Activated CD8-positive, alpha-beta memory T cell treated with anti-CD3 and anti-CD28 coated beads, Interleukin-2, amount 50 U/mL, for 24 hours (primary cell): ENCODE measurements around the gene PPP2R5C.
"Not testable (repeated sequence)": the region's sequence is repeated elsewhere in the genome, so short reads cannot be mapped to it uniquely, and the experiment has no call there.

ENCODE experiments used
- DNase-seq: peaks from one replicate; pipeline ENCODE4 v3.0.0-alpha.2; 2020; ENCODE audit errors: extremely low read depth

PPP2R5C gene

DNA sequence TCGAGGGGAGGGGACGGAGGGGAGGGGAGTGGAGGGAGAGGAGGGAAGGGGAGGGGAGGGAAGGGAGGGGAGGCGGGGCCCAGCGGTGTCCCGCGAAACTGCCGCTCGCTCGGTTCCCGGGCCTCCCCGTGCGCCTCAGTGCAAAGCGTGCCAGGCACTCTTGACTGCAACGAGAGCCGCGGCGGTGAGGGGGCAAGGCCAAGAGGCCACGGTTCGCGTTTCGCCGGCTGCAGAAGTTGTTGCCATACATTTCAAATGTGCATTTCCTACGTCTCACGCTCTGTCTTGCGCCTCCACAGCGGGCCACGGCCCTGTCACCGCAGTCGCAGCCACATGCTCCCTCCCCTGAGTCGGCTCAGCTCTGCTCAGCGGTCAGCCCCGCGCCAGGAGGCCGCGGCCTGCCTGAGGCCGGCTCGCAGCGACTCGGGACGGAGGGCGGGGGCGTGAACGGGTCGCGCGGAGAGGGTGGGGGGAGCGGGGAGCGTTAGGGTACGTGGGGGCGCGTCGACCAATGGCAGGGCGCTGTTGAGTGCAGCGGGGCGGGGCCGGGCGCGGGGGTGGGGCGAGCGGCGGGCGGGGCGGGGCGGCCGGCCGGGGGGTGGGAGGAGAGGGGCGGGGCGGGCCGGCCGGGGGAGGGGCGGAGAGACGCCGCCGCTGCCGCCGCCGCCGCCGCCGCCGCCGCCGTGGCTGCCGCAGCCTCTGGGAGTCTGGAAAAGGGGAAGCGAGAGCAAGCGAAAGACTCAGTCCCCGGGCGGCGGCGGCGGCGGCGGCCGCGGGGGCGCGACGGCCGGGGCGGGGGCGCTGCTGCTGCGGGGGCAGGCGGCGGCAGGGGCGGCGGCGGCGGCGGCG lies at the start of gene PPP2R5C:
PPP2R5C (plus strand) TSS at position 678 of the 849 bp plus-strand sequence. CDS start 185 bp downstream, outside the sequence.
- DNase-seq, result peak; percentile 49

DNA sequence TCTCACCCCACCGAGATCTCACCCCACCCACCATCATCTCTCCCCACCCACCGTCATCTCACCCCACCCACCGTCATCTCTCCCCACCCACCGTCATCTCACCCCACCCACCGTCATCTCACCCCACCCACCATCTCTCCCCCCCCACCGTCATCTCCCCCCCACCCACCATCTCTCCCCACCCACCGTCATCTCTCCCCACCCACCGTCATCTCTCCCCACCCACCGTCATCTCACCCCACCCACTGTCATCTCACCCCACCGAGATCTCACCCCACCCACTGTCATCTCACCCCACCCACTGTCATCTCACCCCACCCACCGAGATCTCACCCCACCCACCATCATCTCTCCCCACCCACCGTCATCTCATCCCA lies 49.7 kb upstream of the PPP2R5C start:
- not testable (repeated sequence) for DNase-seq

DNA sequence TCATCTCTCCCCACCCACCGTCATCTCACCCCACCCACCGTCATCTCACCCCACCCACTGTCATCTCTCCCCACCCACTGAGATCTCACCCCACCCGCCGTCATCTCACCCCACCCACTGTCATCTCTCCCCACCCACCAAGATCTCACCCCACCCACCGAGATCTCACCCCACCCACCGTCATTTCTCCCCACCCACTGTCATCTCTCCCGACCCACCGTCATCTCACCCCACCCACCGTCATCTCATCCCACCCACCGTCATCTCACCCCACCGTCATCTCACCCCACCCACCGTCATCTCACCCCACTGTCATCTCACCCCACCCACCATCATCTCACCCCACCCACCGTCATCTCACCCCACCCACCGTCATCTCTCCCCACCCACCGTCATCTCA lies 49.2 kb upstream of the PPP2R5C start:
- not testable (repeated sequence) for DNase-seq

DNA sequence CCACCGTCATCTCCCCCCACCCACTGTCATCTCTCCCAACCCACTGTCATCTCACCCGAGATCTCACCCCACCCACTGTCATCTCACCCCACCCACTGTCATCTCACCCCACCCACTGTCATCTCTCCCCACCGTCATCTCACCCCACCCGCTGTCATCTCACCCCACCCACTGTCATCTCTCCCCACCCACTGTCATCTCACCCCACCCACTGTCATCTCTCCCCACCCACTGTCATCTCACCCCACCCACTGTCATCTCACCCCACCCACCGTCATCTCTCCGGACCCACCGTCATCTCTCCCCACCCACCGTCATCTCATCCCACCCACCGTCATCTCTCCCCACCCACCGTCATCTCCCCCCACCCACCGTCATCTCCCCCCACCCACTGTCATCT lies 48.4 kb upstream of the PPP2R5C start:
- not testable (repeated sequence) for DNase-seq

DNA sequence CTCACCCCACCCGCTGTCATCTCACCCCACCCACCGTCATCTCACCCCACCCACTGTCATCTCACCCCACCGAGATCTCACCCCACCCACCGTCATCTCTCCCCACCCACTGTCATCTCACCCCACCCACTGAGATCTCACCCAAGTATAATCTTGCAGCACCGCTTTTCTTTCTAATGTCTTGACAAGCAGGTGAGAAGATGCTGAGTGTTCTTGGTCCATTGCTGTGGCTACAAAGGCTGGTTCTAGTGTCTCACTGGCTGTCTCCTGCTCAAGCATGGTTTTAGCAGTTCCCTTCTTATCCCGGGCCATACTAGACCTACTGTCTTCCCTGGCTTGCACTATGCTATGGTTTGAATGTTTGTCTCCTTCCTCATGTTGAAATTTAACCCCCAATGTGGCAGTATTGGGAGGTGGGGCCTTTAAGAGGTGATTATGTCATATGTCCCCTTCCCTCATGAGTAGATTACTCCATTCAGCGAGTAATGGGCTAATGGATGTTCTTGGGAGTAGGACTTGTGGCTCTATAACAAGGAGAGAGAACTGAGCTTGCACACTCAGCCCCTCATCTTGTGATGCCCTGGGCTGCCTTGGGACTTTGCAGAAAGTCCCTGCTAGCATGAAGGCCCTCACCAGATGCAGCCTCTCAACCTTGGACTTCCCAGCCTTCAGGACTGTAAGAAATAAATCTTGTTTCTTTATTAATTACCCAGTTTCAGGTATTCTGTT lies 47.7 kb upstream of the PPP2R5C start:
- no peak for DNase-seq

DNA sequence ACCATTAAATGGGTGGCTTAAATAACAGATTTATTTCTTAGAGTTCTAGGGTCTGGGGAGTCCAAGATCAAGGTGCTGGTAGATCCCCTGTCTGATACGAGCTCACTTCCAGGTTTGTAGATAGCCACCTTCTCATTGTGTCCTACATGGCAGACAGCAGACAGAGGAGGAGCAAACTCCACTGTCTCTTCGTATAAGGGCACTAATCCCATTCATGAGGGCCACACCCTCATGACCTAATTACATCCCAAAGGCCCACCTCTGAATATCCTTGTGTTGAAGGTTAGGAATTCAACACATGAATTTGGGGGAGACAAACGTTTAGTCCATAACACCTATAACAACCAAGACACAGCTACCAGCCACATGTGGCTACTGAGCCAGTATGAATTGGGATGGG lies 47.1 kb upstream of the PPP2R5C start:
- no peak for DNase-seq

DNA sequence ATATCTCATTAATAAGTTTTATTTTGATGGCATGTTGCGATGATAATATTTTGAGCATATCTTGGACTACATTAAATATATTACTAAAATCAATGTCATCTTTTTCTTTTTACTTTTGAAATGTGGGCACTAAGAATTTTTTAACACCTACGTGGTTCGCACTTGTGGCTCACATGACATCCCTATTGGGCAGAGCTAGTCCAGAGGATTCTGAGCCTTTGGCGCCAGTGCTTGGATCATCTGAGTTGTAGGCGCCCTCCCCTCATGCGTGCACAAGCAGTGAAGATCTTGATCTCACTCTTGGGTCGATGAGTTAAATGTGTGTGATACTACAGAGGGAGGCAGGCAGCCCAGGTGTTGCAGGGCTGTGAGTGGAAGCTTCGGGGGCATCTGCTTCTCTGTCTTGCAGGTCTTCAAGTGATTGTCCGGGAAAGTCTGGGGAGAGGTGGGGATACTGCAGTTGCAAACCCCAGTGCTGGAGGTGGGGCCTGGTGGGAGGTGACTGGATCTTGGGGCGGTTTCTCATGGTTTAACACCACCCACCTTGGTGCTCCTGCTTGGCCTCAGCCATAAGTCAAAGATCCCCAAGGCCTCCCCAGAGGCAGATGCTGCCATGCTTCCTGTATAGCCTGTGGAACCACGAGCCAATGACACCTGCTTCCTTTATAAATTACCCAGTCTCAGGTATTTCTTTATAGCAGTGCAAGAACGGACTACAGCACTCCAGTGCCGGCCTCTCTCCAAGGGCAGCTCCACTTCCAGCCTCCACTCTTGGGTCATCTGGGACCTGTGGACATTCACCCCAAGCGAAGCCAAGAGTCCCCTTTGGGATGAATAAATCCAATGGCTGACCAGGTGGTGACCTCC lies 46.1 kb upstream of the PPP2R5C start:
- DNase-seq, result no peak

DNA sequence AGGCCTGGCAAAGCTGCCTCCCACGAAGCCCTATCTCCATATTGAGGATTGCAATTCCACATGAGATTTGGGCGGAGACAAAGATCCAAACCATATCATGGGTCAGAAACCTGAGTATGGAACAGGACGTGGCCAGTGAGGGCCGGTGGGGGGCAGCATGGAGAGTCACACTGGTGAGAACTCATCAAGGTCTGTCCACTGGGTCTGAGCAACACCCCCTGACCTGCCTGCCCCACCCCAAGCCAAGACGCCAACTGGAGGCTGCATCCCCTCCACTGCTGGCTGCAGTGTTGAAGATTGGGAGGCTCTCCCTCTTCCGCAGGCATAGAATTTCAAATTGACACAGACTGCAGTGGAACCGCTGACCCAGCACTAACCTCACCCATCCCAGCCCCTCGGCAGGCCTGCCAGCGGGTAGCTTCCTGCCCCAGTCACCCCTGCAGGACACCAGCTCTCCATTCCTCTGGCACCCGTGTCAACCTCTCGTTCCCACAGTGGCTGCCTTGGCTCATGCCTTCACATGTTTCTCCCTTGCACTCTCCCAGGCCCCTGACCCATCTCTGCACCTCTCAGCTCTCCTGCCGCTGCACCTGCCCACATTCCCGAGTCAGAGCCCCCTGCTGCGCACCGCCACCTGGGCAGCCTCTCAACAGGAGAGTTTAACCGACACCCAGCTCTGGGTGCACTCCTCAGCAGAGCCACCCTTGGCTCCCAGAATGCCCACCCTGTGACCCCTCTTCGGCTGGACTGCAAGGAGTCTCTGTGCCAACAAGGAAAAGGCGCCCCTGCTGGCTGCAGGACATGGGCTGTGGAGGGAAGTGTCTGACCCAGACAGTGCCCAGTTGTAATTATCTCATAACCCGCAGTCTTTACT lies 45.2 kb upstream of the PPP2R5C start:
- no peak for DNase-seq

DNA sequence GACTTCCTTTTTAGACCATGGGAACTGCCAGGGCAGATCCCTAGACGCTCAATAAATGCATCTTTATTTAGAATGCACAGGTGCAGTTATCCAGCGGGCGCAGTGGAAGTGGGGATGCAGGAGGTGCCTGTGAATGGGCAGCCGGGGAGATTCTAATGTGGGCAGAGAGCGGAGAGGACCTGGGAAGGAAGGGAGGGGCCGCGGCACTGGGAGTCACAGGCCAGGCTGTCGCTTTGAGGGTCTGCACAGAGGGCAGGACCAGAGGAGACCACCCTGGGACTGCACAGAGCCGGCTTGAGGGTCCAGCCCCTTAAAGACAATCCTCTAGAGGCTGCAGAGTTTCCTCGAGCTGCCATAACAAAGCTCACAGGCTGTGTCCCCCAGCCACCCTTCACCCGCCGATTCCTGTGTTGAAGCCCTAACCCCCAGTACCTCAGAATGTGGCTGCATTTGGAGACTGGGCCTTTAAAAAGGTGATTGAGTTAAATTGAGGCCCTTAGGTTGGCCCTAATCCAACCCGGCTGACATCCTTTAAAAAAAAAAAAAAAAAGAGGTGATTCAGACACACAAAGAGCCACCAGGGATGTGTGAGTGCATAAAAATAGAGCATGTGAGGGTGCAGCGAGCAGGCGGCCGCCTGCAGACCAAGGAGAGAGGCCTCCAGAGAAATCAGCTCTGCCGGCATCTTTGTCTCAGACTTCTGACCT lies 44.4 kb upstream of the PPP2R5C start:
- no peak for DNase-seq

DNA sequence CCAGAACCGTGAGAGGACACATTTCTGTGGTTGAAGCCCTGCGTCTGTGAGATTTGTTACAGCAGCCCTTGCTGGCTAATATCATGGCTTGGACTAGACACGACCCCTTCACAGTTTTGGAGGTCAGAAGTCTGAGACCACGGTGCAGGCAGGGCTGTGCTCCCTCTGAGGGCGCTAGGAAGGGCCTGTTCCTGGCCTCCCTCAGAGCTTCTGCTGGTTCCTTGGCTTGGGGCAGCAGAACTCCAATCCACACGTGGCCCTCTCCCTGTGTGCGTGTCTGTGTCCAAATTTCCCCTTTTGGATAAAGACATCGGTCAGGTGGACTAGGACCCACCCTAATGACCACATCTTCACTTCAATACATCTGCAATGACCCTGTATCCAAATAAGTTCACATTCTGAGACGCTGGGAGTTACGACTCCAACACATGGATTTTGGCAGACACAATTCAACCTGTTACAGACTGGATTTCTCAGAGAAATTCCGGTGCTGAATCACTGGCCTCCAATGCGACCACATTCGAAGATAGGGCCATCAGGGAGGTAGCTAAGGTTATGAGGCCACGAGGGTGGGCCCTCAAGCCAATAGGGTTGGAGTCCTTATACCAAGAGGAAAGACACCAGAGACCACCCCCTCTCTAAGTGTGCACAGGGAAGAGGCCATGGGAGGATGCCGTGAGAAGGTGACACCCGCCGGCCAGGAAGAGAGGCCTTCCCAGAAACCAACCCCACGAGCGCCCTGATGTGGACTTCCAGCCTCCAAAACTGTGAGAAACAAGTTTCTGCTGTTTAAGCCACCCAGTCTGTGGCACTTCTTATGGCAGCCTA lies 43.6 kb upstream of the PPP2R5C start:
- no peak for DNase-seq

DNA sequence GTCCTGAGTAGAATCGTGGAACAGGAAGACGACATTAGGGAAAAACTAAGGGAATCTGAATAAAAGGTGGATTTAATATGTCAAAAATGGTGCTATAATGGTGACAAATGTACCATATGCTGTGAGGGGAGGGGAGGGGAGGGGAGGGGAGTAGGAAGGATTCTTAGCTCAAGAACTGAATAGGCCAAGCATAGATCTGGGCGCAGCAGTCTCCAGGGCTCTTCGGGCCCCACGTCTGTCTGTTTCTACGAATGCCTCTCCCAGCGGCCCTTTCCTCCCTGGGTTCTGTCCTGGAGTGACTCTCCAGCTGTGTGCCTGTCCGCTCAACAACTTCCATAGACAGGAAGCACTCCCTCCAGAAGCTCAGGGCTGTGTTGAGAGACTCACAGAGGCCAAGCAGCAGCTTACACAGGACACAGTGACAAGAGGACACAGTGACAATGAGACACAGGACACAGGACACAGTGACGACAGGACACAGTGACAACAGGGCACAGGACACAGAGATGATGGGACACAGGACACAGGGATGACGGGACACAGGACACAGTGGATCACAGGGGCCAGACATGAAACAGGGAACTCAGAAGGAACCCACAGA lies 42.4 kb upstream of the PPP2R5C start:
- DNase-seq, result no peak

DNA sequence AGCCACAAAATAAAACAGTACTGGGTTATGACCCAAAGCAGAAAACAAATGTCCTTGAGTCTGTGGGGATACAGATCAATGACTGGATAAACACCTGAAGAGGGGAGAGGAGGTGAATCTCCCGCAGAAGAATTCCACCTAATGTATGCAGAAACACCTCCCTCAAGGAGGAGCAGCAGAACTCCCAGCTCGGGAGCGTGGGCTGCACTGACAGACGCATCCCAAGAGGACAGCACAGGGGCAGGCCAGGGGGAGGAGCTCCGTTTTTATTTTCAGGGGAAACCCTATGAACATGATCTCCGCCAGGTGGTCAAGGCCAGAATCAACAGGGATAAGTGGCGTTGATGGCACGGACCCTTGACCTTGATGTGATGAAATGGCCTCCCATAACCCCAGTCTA lies 41.8 kb upstream of the PPP2R5C start:
- no peak for DNase-seq

DNA sequence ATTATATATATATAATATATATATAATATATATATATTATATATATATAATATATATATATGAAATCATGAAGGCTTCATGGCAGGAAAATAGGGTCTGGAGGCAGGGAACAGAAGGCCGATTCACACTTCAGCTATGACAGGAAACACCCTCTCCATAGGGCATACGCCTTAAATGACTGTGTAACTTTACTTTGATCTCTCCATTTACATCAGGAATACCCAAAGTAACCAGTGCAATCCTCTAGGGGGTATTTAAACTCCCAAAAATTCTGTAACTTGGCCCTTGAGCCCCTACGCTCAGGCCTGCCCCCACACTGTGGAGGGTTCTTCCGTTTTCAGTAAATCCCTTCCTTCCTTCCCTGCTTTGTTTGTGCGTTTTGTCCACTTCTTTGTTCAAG lies 40.4 kb upstream of the PPP2R5C start:
- DNase-seq, result no peak

DNA sequence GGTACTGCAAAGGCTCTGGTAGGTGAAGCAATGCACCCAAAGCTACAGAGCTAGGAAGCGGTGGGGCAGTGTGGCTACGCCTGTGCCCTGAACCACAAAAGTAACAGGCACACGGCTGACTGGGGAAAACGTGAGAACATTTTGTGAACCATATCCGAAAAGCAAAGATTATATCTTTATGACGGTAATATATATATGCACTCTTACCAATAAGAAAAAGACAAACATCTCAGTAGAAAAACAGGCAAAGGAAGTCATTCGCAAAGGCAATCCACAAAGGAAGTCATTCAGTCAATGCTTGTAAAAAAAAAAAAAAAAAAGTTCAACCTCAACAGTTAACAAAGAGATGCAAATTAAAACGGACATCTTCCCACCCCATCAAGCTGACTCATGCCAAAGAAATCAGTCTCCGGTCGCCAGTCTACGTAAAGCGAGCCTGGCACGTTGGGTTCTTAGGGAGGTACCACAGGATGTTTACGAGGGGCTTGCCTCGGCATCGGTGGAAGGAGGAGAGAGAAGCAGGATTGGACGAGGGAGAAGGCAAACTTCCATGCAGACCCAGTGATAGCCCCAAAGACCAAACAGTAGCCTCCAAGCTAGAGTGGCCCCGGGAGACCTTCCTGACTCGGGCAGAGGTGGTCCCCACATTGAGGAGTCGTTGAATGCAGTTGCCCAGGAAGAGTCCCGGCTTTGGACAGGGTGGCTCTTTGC lies 39.4 kb upstream of the PPP2R5C start:
- no peak for DNase-seq

DNA sequence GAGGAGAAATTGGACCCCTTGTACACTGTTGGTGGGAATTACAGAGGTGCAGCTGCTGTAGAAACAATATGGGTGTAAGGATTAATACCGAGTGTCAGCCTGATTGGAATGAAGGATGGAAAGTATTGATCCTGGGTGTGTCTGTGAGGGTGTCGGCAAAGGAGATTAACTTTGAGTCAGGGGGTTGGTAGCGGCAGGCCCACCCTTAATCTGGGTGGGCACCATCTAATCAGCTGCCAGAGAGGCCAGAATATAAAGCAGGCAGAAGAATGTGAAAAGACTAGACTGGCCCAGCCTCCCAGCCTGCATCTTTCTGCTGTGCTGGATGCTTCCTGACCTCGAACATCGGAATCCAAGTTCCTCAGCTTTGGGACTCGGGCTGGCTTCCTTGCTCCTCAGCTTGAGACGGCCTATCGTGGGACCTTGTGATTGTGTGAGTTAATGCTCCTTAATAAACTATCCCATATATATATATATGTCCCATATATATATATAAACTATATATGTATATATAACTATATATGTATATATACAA lies 38.4 kb upstream of the PPP2R5C start:
- no peak for DNase-seq

DNA sequence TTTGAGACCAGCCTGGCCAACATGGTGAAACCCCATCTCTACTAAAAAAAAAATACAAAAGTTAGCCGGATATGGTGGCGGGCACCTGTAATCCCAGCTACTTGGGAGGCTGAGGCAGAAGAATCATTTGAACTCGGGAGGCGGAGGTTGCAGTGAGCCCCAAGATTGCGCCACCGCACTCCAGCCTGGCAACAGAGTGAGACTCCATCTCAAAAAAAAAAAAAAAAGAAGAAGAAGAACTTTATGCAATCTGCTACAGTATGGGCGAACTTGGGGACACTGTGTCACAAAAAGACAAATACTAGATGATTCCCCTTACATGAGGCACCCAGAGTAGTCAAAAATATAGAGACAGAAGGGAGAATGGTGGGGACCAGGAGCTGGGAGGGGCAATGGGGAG lies 35.9 kb upstream of the PPP2R5C start:
- DNase-seq, result not testable (repeated sequence)

DNA sequence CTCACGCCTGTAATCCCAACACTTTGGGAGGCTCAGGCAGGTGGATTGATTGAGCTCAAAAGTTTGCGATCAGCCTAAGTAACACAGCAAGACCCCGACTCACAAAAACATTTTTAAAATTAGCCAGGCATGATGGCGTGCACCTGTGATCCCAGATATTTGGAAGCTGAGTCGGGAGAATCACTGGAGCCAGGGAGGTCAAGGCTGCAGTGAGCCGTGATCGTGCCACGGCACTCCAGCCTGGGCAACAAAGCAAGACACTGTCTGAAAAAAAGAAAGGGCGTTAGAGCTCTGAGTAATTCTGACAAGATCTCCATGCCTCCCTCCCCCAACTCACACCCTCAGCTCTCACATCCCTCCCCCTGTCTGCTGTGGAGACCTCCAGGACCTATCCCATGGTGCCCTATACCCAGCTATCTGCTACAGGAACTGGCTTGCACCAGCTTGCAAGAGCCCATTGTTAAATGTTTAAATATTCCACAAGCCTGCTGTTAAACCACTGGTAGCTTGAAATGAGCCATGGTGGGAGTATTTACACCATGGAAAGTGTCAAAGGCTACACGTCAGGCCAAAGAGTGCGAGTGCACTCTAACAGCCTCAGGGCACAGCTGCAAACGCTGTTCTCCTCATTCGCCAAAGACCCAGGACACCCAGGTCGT lies 35.1 kb upstream of the PPP2R5C start:
- DNase-seq, result no peak

DNA sequence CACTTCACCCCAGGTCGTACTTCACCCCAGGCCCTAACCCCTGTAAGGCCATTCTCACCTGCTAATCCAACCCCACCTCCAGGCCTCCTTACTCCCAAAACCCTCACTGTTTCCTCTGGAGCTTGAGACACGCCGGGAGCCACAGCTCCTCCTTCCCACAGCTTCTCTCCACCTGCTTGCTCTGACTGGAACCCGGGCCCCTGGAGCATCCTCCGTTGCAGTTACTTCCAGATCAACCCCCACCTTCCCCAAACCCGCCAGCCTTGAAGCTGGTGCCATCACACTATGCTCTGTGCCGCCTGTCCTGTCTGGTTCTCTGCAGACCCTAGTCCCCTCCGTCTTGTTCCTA lies 34.6 kb upstream of the PPP2R5C start:
- no peak for DNase-seq
